H1 (cell line): ENCODE data around the gene DRGX. TPM values are rescaled to one million over a fixed set of nuclear protein-coding genes. Genes with fewer than 3 reads are reported as not detected.

Experiments
- CTCF ChIA-PET: fragments of 300-600 bp; sonication (Branson Sonifier 250); formaldehyde crosslinking; loops from one replicate; lab custom pipeline; 2021; ENCODE audit not compliant: partially characterized antibody; lab: Charles Lee
- POLR2A ChIA-PET: fragments of 300-600 bp; sonication (Branson Sonifier 250); formaldehyde crosslinking; loops from one replicate; lab custom pipeline; 2021; ENCODE audit warnings: inconsistent platforms; ENCODE audit not compliant: partially characterized antibody; lab: Charles Lee
- DNase-seq, 2 experiments: peaks; one replicate each; pipeline versions ENCODE4 v3.0.0 to v3.0.0-alpha.2; 2010 to 2022; ENCODE audit warnings: low spot score in 2 of 2, low read depth in 1 of 2, mixed read lengths in 1 of 2
- FAIRE-seq: peaks from 2 replicates; lab custom pipeline; 2011; peaks lifted over from hg19 to GRCh38; lab: Jason Lieb, UNC
- H2AFZ ChIP-seq: 2 replicates; pipeline ENCODE4 v1.8.1; 2012; ENCODE audit warnings: low read length, inconsistent platforms
- H2AK5ac ChIP-seq: 2 replicates; pipeline ENCODE4 v1.6.1; 2013; ENCODE audit warnings: low read depth, low read length
- H2BK120ac ChIP-seq: replicated peaks from 2 replicates; pipeline ENCODE3; 2013; ENCODE audit warnings: low read depth, low read length, inconsistent platforms
- H2BK12ac ChIP-seq: 2 replicates; pipeline ENCODE4 v1.6.1; 2013; ENCODE audit warnings: low read depth, low read length
- H2BK15ac ChIP-seq: 2 replicates; pipeline ENCODE4 v1.6.1; 2013; ENCODE audit warnings: low read length
- H2BK20ac ChIP-seq: 2 replicates; pipeline ENCODE4 v1.6.1; 2013; ENCODE audit warnings: low read length
- H2BK5ac ChIP-seq: 2 replicates; pipeline ENCODE4 v1.6.1; 2013; ENCODE audit warnings: low read depth, low read length
- H3K14ac ChIP-seq: 2 replicates; pipeline ENCODE4 v1.6.1; 2013; ENCODE audit warnings: inconsistent platforms; ENCODE audit not compliant: insufficient read length
- H3K18ac ChIP-seq: 2 replicates; pipeline ENCODE4 v1.6.1; 2013; ENCODE audit warnings: low read length; ENCODE audit errors: extremely low read depth
- H3K23ac ChIP-seq: 2 replicates; pipeline ENCODE4 v1.6.1; 2013; ENCODE audit warnings: inconsistent platforms; ENCODE audit not compliant: insufficient read length
- H3K23me2 ChIP-seq: 2 replicates; pipeline ENCODE4 v1.6.1; 2013; ENCODE audit warnings: low read depth, low read length
- H3K27ac ChIP-seq: 2 replicates; pipeline ENCODE4 v1.6.1; 2011; ENCODE audit warnings: low read depth, low read length, inconsistent platforms
- H3K27me3 ChIP-seq, 4 experiments: replicated peaks in 1 of 4; 1 replicate in 1 of 4; 2 replicates in 3 of 4; pipeline versions ENCODE4 v1.6.1 to v1.8.1; 2011 to 2013; ENCODE audit warnings: low read length in 3 of 4, mild to moderate bottlenecking in 3 of 4, inconsistent platforms in 2 of 4, mixed read lengths in 2 of 4, moderate library complexity in 1 of 4; ENCODE audit not compliant: control insufficient read depth in 3 of 4, insufficient read depth in 3 of 4; ENCODE audit errors: extremely low read depth in 1 of 4
- H3K36me3 ChIP-seq, 4 experiments: 2 replicates each; pipeline versions ENCODE4 v1.6.1 to v1.8.1; 2011 to 2013; ENCODE audit warnings: mild to moderate bottlenecking in 4 of 4, low read length in 3 of 4, moderate library complexity in 2 of 4, control low read depth in 1 of 4, inconsistent platforms in 1 of 4; ENCODE audit not compliant: insufficient read depth in 4 of 4, control insufficient read depth in 2 of 4
- H3K4ac ChIP-seq: replicated peaks from 2 replicates; pipeline ENCODE3; 2013; ENCODE audit warnings: low read length, low read depth, mixed read lengths, inconsistent platforms; ENCODE audit not compliant: insufficient read length
- H3K4me1 ChIP-seq, 4 experiments: replicated peaks in 1 of 4; 1 replicate in 1 of 4; 2 replicates in 3 of 4; pipeline versions ENCODE4 v1.6.1 to v1.8.1; 2011 to 2013; ENCODE audit warnings: low read length in 3 of 4, inconsistent platforms in 2 of 4, mixed read lengths in 1 of 4; ENCODE audit not compliant: insufficient read depth in 4 of 4, control insufficient read depth in 3 of 4
- H3K4me2 ChIP-seq, 2 experiments: 2 replicates each; pipeline versions ENCODE4 v1.6.1 to v1.8.1; 2011 to 2013; ENCODE audit warnings: low read depth in 2 of 2, low read length in 2 of 2, control low read depth in 1 of 2, inconsistent platforms in 1 of 2, mild to moderate bottlenecking in 1 of 2; ENCODE audit not compliant: insufficient read depth in 1 of 2
- H3K4me3 ChIP-seq, 4 experiments: fragments of 200-600, 300-600 bp in 1 of 4; sonication (generic), shearing (Covaris generic), sonication (Bioruptor Twin) in 1 of 4; 2 replicates each; pipeline versions ENCODE4 v1.5.1 to v1.8.1; 2011 to 2016; ENCODE audit warnings: low read length in 4 of 4, low read depth in 3 of 4, control low read depth in 2 of 4, inconsistent platforms in 2 of 4, mild to moderate bottlenecking in 2 of 4, mixed read lengths in 1 of 4, moderate library complexity in 1 of 4; ENCODE audit not compliant: insufficient read depth in 2 of 4; ENCODE audit errors: extremely low read depth in 1 of 4
- H3K56ac ChIP-seq: replicated peaks from 2 replicates; pipeline ENCODE3; 2013; ENCODE audit warnings: low read depth, mild to moderate bottlenecking, mixed read lengths, low read length, inconsistent platforms; ENCODE audit not compliant: insufficient read length
- H3K79me1 ChIP-seq: 2 replicates; pipeline ENCODE4 v1.6.1; 2013; ENCODE audit warnings: low read depth, low read length, control low read depth
- H3K79me2 ChIP-seq, 2 experiments: 2 replicates each; pipeline versions ENCODE4 v1.6.1 to v1.8.1; 2012 to 2013; ENCODE audit warnings: low read length in 2 of 2, mild to moderate bottlenecking in 2 of 2, inconsistent platforms in 1 of 2; ENCODE audit not compliant: insufficient read depth in 2 of 2, control insufficient read depth in 1 of 2
- H3K9ac ChIP-seq, 4 experiments: replicated peaks in 1 of 4; 1 replicate in 1 of 4; 2 replicates in 3 of 4; pipeline versions ENCODE4 v1.6.1 to v1.8.1; 2011 to 2013; ENCODE audit warnings: low read depth in 3 of 4, low read length in 3 of 4, control low read depth in 2 of 4, mild to moderate bottlenecking in 2 of 4, moderate library complexity in 2 of 4, inconsistent platforms in 1 of 4; ENCODE audit errors: extremely low read depth in 1 of 4
- H3K9me3 ChIP-seq, 2 experiments: 2 replicates each; pipeline versions ENCODE4 v1.6.1 to v1.8.1; 2012 to 2013; ENCODE audit warnings: mild to moderate bottlenecking in 2 of 2, moderate library complexity in 2 of 2, control low read depth in 1 of 2, inconsistent platforms in 1 of 2, low read depth in 1 of 2, low read length in 1 of 2, mixed read lengths in 1 of 2; ENCODE audit not compliant: insufficient read depth in 2 of 2
- H4K20me1 ChIP-seq, 2 experiments: replicated peaks in 1 of 2; 2 replicates each; pipeline versions ENCODE3 to v1.8.1; 2011 to 2013; ENCODE audit warnings: inconsistent platforms in 2 of 2, low read length in 2 of 2, mild to moderate bottlenecking in 1 of 2; ENCODE audit not compliant: insufficient read depth in 2 of 2, control insufficient read depth in 1 of 2
- H4K5ac ChIP-seq: 2 replicates; pipeline ENCODE4 v1.6.1; 2013; ENCODE audit warnings: low read length, low read depth, mixed read lengths, inconsistent platforms; ENCODE audit not compliant: insufficient read length
- H4K8ac ChIP-seq: 2 replicates; pipeline ENCODE4 v1.8.0; 2013; ENCODE audit warnings: mild to moderate bottlenecking, moderate library complexity, low read length, inconsistent platforms; ENCODE audit not compliant: insufficient read depth; ENCODE audit errors: extremely low read depth
- H4K91ac ChIP-seq: replicated peaks from 2 replicates; pipeline ENCODE3; 2013; ENCODE audit warnings: low read length, mixed read lengths, inconsistent platforms; ENCODE audit not compliant: insufficient read length
- BCL11A ChIP-seq, 2 experiments: IDR thresholded peaks; one replicate each; pipeline ENCODE4 v1.6.1; 2011; ENCODE audit warnings: low read depth in 2 of 2, low read length in 2 of 2, mild to moderate bottlenecking in 2 of 2
- CBX5 ChIP-seq: fragments of 300-800, 300-1000 bp; sonication (generic); IDR thresholded peaks from 2 replicates; pipeline ENCODE4 v1.7.1; 2016; ENCODE audit warnings: antibody characterized with exemption, low read length, low read depth
- CREB1 ChIP-seq: IDR thresholded peaks from 2 replicates; pipeline ENCODE4 v1.6.1; 2012; ENCODE audit warnings: inconsistent platforms
- EGR1 ChIP-seq: IDR thresholded peaks from 2 replicates; pipeline ENCODE4 v1.6.1; 2011; ENCODE audit warnings: low read depth, low read length, borderline replicate concordance
- FOSL1 ChIP-seq: IDR thresholded peaks from 2 replicates; pipeline ENCODE4 v1.6.1; 2011; ENCODE audit warnings: mild to moderate bottlenecking, low read depth, low read length, moderate library complexity; ENCODE audit not compliant: insufficient read depth
- JUN ChIP-seq: IDR thresholded peaks from 2 replicates; pipeline ENCODE4 v1.6.1; 2011; ENCODE audit warnings: low read depth, mild to moderate bottlenecking, improper control_type of control experiment, low read length
- JUND ChIP-seq: IDR thresholded peaks from 2 replicates; pipeline ENCODE4 v1.6.1; 2011; ENCODE audit warnings: mild to moderate bottlenecking, improper control_type of control experiment, low read length
- KDM1A ChIP-seq: fragments of 200-600, 300-600 bp; sonication (generic); IDR thresholded peaks from 2 replicates; pipeline ENCODE4 v1.7.1; 2016; ENCODE audit warnings: mild to moderate bottlenecking, low read length, borderline replicate concordance
- NANOG ChIP-seq: IDR thresholded peaks from 2 replicates; pipeline ENCODE4 v1.6.1; 2011; ENCODE audit warnings: low read length, low read depth, mild to moderate bottlenecking, inconsistent platforms; ENCODE audit not compliant: insufficient read depth, poor library complexity, severe bottlenecking
- RNF2 ChIP-seq: fragments of 200-900, 300-1000 bp; sonication (generic); IDR thresholded peaks from 2 replicates; pipeline ENCODE4 v1.7.1; 2016; ENCODE audit warnings: borderline replicate concordance, low read depth, mild to moderate bottlenecking, antibody characterized with exemption, low read length; ENCODE audit not compliant: poor library complexity, severe bottlenecking; ENCODE audit errors: missing control alignments
- RXRA ChIP-seq: IDR thresholded peaks from 2 replicates; pipeline ENCODE4 v1.6.1; 2011; ENCODE audit warnings: low read depth, mild to moderate bottlenecking, low read length, moderate library complexity; ENCODE audit not compliant: insufficient read depth
- SAP30 ChIP-seq: fragments of 300-600 bp; sonication (generic); IDR thresholded peaks from 2 replicates; pipeline ENCODE4 v1.7.1; 2012; ENCODE audit warnings: low read length, moderate library complexity, mild to moderate bottlenecking, inconsistent platforms; ENCODE audit not compliant: insufficient read depth, insufficient replicate concordance
- TEAD4 ChIP-seq: IDR thresholded peaks from 2 replicates; pipeline ENCODE4 v1.6.1; 2012; ENCODE audit warnings: low read depth, low read length, inconsistent platforms, mixed read lengths
- WGBS, 2 experiments: shearing (Covaris generic) in 1 of 2; methylation state at CpG; one replicate each; pipeline versions ENCODE4 v1.1.6 to v1.1.7; 2013 to 2015; ENCODE audit warnings: low lambda C conversion rate in 2 of 2, mixed read lengths in 2 of 2, inconsistent platforms in 1 of 2, low coverage in 1 of 2, missing lambda C conversion rate in 1 of 2; ENCODE audit not compliant: insufficient replicate concordance in 2 of 2, insufficient coverage in 1 of 2, insufficient read length in 1 of 2; ENCODE audit errors: extremely low coverage in 1 of 2, missing lambda C conversion rate in 1 of 2; 5-methylcytosine and 5-hydroxymethylcytosine counted together
- polyA plus RNA-seq, 7 experiments: library from polyadenylated mRNA; depleted of rRNA in 3 of 7; stranded (reverse) in 5 of 7; unstranded in 2 of 7; fragments of >200 nt in 5 of 7; fragments of 200-250 nt in 2 of 7; gene quantifications; 1 replicate in 5 of 7; 2 replicates in 1 of 7; 4 replicates in 1 of 7; pipeline versions ENCODE4 v1.2.1 to v1.2.3, GENCODE V29; 2011 to 2013; ENCODE audit warnings: missing spikeins in 2 of 7, mixed read lengths in 2 of 7
- total RNA-seq: library from RNA; stranded (reverse); fragmentation: NEBNext Ultra II Directional; extraction: Animal tissue kit (Norgen Biotek cat#: 25700); gene quantifications from 2 replicates; pipeline ENCODE4 v1.2.1, GENCODE V29; 2021
- TF ChIP-seq, protein P1 (sequence below): IDR thresholded peaks from 2 replicates; pipeline ENCODE4 v1.6.1; 2011; ENCODE audit warnings: low read depth, mild to moderate bottlenecking, low read length; ENCODE audit not compliant: insufficient read depth

DRGX gene
- total and polyA plus RNA-seq, 2 of the 8 experiments (the other 6 are each of a cell fraction or from before 2014, with no cell fraction given): not detected

GRCh38 chr10:49349390-49349789, 46.5 kb downstream of the DRGX start:
- Histone ChIP-seq H4K91ac (no peak overlapping the region), H4K8ac (no peak overlapping the region), H3K27ac (no peak overlapping the region), H2BK20ac (no peak overlapping the region), H3K4me2 (no peak overlapping the region), H3K27me3 (no peaks in the 10 kb centered on the region), H2BK12ac (no peak overlapping the region), H2BK120ac (no peak overlapping the region), H2AK5ac (no peak overlapping the region), H3K79me2 (no peaks in the 10 kb centered on the region), H2BK5ac (no peak overlapping the region), H4K20me1 (no peaks in the 10 kb centered on the region), H4K5ac (no peak overlapping the region), H3K23ac (no peak overlapping the region), H3K56ac (no peak overlapping the region), H3K36me3 (no peaks in the 10 kb centered on the region), H3K23me2 (no peaks in the 10 kb centered on the region), H3K18ac (no peak overlapping the region), H3K4ac (no peak overlapping the region), H2AFZ (no peak overlapping the region), H3K4me1 (no peaks in the 10 kb centered on the region), H3K79me1 (no peaks in the 10 kb centered on the region), H2BK15ac (no peak overlapping the region), H3K9ac (no peak overlapping the region), H3K14ac (no peak overlapping the region), H3K4me3 (no peak overlapping the region), H3K9me3 (no peaks in the 10 kb centered on the region)
- WGBS, 2 experiments: 86% methylated on average over 4 of the region's 4 CpGs; no CpG with 5 or more reads in 1 of the 2 experiments
- FAIRE-seq (no peak), DNase-seq (no peak)
- POLR2A ChIA-PET: no interaction called here
- CTCF ChIA-PET: no interaction called here
- TF ChIP-seq BCL11A (IDR thresholded peaks at IDR 0.05; ENCODE audit: low read depth in 2 of 2, low read length in 2 of 2) (no peak), RXRA (no peak), CREB1 (no peak), FOSL1 (no peak), SAP30 (no peak), JUND (no peak), KDM1A (no peak), RNF2 (no peak), TEAD4 (no peak), NANOG (no peak), EGR1 (no peak), JUN (no peak), CBX5 (no peak)
- TF ChIP-seq, protein P1, sequence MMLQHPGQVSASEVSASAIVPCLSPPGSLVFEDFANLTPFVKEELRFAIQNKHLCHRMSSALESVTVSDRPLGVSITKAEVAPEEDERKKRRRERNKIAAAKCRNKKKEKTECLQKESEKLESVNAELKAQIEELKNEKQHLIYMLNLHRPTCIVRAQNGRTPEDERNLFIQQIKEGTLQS: no peak
